Transverse colon (tissue), 4 donors: ENCODE results near the gene EPHB2.

Experiments used
- EP300 ChIP-seq: sonication (generic); formaldehyde crosslinking; IDR thresholded peaks from one replicate; pipeline ENCODE4 v1.6.1; 2017; ENCODE audit warnings: antibody characterized with exemption, low read depth
- POLR2A ChIP-seq: fragments of 450-650 bp; IDR thresholded peaks from one replicate; pipeline ENCODE4 v1.6.1; 2016; ENCODE audit warnings: antibody characterized with exemption, mild to moderate bottlenecking, moderate library complexity
- POLR2AphosphoS5 ChIP-seq, 3 donors: sonication (generic); formaldehyde crosslinking; IDR thresholded peaks; one replicate each; pipeline ENCODE4 v1.6.1; 2016; ENCODE audit warnings: antibody characterized with exemption in 3 of 3
- TF ChIP-seq, protein P1 (sequence below), 5 experiments: fragments of 200-600 bp in 3 of 5; fragments of 450-650 bp in 2 of 5; sonication (generic) in 3 of 5; IDR thresholded peaks; 1 replicate in 2 of 5; 2 replicates in 3 of 5; pipeline ENCODE4 v1.5.1; 2016 to 2017; ENCODE audit warnings: antibody characterized with exemption in 5 of 5, inconsistent platforms in 3 of 5, mild to moderate bottlenecking in 2 of 5, moderate library complexity in 1 of 5

DNA sequence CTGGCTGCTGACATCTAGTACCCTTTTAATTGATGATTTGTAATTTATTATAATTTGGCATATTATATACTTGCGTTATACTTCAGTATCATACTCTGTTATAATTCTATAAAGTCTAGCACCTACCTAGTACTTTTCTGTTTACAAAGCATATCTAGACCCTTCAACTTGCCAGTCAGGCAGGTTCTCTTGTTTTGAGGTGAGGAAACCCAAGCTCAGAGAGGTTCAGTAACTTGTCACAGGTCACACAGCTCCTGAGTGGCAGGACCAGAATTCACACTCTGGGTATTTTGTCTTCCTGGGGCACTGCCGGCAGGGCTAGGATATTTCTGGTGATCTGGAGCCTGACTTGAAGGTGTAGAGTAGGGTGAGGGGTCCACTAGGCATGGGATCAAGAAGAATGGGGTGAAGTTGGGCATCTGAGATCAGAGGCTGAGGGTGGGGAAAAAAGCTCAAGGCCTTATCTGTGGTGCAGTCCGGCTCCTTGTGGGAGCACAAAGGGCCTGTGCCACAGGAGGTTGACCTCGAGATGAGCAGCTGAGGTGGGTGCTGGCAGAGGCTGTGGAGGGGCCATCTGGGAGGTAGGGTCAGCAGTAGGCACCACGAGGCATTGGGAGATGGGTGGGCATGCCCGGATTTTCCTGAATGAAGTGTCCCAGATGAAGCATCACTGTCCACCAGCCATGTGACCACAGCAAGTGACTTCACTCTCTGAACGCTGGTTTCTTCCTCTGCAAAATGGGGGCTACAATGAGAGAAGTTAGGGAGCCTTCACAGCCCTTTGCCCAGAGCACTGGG, 102.6 kb downstream of the EPHB2 start:
- no peak for TF ChIP-seq POLR2A
- TF ChIP-seq EP300 = no peak
- TF ChIP-seq, protein P1, sequence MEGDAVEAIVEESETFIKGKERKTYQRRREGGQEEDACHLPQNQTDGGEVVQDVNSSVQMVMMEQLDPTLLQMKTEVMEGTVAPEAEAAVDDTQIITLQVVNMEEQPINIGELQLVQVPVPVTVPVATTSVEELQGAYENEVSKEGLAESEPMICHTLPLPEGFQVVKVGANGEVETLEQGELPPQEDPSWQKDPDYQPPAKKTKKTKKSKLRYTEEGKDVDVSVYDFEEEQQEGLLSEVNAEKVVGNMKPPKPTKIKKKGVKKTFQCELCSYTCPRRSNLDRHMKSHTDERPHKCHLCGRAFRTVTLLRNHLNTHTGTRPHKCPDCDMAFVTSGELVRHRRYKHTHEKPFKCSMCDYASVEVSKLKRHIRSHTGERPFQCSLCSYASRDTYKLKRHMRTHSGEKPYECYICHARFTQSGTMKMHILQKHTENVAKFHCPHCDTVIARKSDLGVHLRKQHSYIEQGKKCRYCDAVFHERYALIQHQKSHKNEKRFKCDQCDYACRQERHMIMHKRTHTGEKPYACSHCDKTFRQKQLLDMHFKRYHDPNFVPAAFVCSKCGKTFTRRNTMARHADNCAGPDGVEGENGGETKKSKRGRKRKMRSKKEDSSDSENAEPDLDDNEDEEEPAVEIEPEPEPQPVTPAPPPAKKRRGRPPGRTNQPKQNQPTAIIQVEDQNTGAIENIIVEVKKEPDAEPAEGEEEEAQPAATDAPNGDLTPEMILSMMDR (IDR thresholded peaks at IDR 0.05) = no peak
- no peak for TF ChIP-seq POLR2AphosphoS5 (IDR thresholded peaks at IDR 0.05)
